Measurements from ENCODE around the gene SLC39A11.

- TF ChIP-seq CTCF (IDR thresholded peaks at IDR 0.05; ENCODE audit: poor library complexity, severe bottlenecking) = no peak
- TF ChIP-seq EP300 (conservative IDR thresholded peaks at IDR 0.05; ENCODE audit: poor library complexity, severe bottlenecking) = no peak
- TF ChIP-seq EZH2 (IDR thresholded peaks at IDR 0.05; ENCODE audit: borderline replicate concordance, insufficient read depth, low read length, poor library complexity, severe bottlenecking) = no peak
- no peak for TF ChIP-seq SMC3 (conservative IDR thresholded peaks at IDR 0.05; ENCODE audit: poor library complexity)
- TF ChIP-seq POLR2AphosphoS5 (IDR thresholded peaks at IDR 0.05) = no peak
- TF ChIP-seq TAF1 (IDR thresholded peaks at IDR 0.05; ENCODE audit: low read depth) = no peak
- no peak for TF ChIP-seq REST (IDR thresholded peaks at IDR 0.05; ENCODE audit: borderline replicate concordance)
Measured at GRCh38 chr17:73005360-73005759, 87.1 kb downstream of the SLC39A11 start.
